HG02973 (cell line): ENCODE data around the gene TIRAP.
"Not testable (repeated sequence)": the region's sequence is repeated elsewhere in the genome, so short reads cannot be mapped to it uniquely, and the experiment has no call there.

Source experiments
- ATAC-seq: cut with Tn5 transposase; IDR thresholded peaks from one replicate; pipeline ENCODE4 v1.9.1; 2021; ENCODE audit warnings: moderate library complexity; ENCODE audit not compliant: unreplicated experiment

TIRAP gene, protein sequence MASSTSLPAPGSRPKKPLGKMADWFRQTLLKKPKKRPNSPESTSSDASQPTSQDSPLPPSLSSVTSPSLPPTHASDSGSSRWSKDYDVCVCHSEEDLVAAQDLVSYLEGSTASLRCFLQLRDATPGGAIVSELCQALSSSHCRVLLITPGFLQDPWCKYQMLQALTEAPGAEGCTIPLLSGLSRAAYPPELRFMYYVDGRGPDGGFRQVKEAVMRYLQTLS

DNA sequence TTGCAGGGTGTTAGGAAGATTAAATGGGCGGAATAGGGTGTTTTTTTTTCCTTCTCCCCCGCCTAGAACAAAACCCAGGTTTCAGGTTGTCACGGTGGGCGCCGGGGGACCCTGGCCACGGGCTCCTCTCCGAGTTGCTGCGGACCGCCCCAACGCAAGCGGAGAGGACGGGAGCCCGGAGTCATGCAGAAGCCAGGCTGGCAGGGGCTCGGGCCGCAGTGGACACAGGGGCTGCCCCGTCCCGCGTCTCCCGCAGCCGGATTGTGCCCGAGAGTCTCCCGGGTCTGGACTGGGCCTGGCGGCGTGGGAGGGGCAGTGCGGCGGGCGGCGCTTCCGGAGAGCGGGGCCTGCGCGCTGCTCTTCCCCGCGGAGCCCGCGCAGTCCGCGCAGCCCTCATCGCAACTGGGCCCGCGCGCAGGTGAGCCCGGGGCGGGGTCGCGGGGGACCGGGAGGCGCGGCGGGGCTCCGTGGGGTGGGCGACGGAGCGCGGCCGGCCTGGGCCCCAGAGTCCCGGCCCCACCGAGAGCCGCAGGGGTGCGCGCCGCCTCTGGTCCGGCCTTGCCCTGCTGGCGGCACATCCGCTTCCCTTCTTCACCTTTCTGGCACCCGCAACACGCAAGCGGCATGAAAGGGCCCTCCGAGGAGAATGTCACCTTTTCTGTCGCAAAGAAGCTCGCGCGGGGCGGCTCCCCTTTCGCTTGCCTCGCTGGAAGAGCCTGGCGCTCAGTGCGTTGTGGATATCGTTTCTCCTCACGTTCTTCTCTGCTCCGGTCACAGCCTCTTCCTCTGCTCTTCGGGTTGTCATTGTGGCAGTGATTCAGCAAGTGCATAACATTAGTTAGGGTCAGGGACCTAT lies at the start of gene TIRAP:
Gene TIRAP, plus strand, starts transcription at position 358 of the 856 bp plus-strand sequence. CDS start 7,802 bp downstream, outside the sequence.
- peak; percentile 44 for ATAC-seq

DNA sequence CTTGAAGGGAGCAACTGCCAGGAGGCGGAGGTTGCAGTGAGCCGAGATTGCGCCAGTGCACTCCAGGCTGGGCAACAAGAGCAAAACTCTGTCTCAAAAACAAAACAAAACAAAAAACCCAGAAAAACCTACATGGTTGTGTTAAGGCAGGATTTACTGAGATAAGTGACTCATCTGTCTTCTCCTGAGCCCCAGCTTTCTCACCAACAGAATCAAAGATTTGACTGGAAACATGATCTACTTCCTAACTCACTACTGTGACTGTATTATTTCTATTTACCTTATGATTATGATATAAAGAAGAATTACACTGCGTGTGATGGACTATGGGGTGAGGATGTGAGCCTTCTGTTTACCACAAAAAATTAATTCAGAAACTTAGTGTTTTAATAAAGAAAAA lies 49.5 kb upstream of the TIRAP start:
- ATAC-seq = no peak

DNA sequence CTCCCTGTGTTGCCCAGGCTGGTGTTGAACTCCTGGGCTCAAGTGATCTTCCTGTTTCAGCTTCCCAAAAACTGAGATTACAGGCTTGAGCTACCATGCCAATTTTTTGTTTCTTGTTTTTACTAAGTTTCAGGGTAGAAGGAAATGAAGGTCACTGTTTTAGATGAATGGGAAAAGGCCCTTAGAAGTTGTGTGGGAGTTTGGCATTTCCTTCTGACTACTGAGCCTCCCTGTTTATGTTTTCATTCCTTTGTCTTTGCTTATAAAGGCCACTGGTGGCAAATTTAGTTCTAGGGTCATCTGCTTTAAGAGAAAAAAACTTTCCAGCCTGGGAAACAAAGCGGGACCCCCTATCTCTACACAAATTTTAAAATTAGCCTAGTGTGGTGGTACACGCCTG lies 36.3 kb upstream of the TIRAP start:
- ATAC-seq = no peak

DNA sequence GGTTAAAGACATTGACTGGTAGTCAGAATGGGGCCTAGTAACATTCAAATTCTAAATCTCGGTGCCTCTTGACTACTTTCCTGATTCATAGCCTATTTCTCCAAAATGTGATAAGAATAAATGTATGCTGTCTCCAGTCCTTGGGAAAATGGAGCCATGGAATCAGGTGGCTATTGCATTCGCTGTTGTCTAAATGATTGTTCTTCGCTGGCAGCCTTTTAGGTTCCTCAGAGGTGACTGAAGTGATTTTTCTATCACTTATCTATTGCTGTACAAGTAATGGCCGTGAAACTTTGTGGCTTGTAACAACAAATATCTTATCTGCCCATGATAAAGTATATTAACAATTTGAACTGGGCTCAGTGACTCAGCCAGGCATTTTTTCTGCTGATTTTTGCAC lies 29.6 kb upstream of the TIRAP start:
- ATAC-seq = no peak

DNA sequence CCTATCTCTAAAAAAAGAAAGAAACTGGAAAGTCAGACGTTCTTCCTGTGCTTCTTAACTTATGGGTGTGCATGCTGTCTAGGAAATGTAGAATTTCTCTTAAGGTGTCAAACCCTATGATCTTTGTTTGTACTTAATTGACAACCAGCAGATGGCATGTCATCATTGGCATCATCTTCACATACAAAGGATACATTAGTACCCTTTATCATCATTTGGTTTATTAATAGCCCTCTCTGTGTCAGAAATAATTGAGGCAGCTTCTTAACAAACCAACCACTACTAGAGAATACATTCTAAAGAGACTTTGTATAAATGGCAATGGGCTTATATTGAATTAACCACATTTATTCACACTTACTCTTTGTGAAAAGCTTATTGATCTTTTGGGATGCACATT lies 28.1 kb upstream of the TIRAP start:
- no peak for ATAC-seq

DNA sequence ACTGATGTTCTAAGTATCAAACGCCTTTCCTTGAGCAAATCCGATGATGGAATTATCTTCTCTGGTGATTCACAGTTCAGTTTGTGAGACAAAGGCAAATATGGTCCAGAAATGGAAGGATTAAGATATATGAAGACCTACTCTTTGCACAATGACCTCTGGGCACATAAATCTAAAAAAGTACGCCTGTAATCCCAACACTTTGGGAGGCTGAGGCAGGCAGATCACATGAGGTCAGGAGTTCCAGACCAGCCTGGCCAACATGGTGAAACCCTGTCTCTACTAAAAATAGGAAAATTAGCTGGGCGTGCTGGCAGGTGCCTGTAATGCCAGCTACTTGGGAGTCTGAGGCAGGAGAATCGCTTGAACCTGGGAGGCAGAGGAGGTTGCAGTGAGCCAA lies 27.4 kb upstream of the TIRAP start:
- not testable (repeated sequence) for ATAC-seq

DNA sequence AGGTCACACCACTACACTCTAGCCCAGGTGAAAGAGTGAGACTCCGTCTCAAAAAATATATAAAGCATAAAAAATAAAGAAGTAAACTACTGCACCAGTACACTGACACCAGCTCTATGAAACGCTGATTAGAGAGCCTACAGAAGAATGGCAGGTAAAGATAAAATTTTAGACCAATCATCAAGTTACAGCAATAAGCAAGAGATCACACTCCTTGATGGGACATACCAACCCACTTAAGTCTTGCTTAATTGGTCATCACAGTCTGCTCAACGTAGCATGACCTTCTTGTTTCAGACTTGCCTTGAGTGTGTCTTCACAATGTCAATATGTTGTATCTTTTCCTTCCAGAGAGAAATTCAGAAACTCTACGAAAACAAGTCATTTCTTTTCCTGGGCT lies 26.7 kb upstream of the TIRAP start:
- ATAC-seq = no peak

DNA sequence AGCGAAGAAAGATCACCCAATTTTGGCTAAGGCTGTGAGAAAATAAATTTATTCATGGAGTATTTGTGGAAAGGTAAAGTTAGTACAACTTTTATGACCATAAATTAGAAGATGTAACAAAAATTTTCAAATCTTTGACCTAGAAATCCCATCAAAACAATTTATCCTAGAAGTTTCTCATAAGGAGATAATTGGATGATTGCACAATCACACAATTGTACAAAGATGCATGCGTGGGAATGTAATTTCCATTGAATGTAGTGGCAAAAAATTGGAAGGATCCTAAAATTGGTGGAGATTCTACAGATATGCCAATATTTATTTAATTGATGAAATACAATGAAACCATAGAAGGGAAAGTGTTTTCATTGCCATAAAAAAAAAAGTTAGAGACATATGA lies 25.7 kb upstream of the TIRAP start:
- no peak for ATAC-seq

DNA sequence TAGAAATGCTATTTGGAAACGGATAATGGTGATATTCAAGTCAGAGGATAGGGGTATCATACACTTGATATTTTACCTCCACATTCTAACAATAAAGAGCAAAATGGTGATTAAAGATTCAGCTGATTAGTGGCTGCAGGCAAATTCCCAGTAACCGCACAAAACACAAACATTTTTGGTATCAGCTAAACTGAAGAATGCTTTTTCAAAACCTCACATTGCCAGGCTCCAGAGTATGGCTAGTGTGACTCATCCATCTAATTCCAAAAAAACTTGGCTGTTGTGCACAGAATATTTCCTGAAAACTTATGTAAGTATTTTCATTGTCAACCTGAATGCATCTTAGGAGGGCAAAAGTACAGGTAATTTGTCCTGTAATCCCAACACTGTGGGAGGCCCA lies 25.1 kb upstream of the TIRAP start:
- no peak for ATAC-seq

DNA sequence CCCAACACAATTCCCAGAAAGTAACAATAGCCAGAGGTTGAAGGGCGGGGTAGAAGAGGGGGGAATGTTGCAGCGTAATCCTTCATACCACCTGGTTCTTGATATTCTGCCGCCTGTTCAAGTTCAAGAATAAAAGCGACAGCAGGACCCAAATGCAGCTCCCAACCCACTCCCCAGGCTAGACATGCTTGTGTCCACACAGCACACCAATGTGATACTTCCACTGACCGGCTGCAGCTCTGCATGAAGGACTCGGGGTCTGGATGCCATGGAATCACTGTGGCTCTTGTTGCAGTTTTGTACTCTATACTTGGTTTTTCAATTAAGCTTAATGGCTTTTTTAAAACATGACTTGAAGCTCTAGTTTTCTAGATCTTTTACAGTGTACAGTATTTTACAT lies 20.7 kb upstream of the TIRAP start:
- ATAC-seq = no peak

DNA sequence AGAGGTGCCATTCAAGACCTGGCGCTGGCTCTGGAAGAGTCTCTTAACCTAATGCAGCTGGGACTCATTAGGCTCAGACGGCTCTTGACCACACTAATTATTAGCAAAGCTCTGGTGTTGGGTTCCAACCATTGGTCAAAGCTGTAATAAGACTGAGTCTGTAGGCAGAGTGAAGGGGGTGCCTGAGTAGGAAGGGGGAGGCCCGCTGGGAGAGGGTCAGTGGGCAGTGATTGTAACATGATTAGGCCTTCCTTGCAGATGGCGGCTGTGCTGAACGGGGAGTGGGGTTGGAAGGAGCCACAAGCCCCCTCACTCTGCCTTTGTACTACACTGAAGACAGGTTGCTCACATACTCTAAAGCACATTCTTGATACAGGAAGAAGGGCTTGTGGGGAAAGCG lies 19.4 kb upstream of the TIRAP start:
- no peak for ATAC-seq

DNA sequence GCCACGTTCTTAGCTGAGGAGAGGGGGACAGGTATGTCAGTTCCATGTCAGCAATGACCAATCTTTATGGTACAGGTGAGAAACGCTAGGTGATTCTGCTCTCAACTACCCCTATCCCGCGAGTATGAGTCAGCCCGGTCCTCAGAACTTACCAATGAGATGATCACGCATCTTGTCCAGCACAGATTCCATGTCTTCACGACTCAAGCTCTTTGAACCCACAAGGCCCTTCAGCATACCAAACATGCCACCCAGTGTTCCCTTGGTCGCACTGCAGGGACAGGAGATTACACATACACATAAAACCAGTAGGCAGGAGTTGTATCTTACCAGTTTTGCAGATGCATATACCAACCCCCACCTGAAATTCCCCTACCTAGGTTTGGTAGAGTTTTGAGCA lies 17.1 kb upstream of the TIRAP start:
- no peak for ATAC-seq

DNA sequence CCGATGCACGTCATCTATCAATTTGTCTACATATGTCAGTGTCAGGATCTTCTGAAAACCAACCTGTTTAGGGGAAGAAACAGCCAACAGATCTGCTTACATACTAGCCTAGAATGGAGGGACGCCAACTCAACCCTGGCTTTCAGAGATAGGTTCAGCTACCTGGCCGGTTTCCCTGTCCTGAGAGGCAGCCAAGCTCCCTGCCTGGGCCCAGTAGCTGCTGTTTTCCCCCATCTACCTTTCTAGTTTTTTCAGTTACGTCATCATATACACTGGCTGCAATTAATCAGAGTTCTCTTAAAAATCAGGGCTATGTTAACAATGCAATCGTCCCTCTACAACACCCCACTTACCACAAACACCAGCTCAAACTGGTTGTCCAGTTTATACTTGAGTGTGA lies 15.2 kb upstream of the TIRAP start:
- ATAC-seq = no peak

DNA sequence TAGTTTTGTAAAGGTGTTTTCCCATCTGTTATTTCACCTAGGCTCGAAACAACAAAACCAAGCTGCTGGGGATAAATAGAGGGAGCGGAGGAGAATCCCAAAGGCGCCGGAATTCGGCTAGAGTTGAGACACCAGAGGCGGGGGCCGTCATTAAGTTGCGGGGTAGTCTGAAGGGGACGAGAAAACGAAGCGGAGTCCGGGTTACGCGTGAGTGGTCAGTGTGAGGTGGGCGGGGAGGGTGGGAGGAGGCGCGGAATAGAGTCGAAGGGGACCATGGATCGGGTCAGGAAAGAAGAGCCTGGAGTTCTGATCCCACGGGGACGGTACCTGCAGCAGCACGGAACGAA lies 14.6 kb upstream of the TIRAP start:
- no peak for ATAC-seq

DNA sequence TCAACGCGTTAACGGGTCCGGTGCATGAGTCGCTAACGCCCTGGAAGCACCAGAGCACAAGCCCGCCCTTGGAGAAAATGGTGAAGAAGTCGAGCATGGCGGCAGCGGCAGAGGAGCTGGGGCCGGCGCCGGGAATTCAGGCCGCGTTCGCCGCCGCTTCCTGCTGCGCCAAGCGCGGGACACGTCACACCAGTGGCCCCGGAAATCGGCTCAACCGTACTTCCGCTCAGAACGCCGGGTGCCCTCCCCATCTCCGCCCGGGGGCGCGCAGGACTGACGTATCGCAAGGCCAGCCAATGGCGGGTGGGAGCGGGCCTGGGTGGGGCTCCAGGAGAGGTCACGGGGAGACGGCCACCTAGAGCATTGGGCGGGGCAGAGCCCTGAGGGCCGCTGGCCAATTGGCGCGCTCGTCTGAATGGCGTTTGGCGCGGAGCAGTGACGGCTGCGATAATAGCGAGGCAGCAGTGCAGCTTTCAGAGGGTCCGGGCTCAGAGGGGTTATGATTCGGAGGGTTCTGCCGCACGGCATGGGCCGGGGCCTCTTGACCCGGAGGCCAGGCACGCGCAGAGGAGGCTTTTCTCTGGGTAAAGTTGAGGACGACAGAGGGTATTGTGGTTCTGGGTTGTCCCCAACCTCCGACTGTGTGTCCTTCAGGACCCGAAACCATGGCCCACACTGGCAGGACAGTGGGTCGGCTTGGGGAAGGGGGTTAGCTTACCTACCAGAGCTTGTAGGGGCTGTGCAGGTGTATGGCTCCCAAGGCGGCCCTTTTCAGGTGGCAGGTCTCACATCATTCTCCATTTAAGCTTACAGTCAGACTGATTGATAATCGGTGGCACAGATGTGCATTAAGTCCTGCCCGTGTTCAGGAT lies 13.9 kb upstream of the TIRAP start, which contains the start of the genes FOXRED1 and SRPRA:
Gene FOXRED1, plus strand, starts transcription at position 447 of the 872 bp plus-strand sequence. Its CDS starts 53 bp downstream, at position 500.
Gene SRPRA, minus strand, starts transcription at position 188 of the 872 bp plus-strand sequence. Its CDS starts 91 bp downstream, at position 97.
- peak; percentile 99 for ATAC-seq

DNA sequence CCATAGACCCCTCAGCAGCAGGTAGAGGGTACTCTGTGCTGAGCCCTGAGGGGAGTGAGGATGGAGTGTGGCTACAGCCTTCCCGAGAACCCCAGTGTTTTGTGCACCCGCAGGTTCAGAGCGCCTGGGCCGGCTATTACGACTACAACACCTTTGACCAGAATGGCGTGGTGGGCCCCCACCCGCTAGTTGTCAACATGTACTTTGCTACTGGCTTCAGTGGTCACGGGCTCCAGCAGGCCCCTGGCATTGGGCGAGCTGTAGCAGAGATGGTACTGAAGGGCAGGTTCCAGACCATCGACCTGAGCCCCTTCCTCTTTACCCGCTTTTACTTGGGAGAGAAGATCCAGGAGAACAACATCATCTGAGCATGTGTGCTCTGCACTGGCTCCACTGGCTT lies 5.6 kb upstream of the TIRAP start:
- no peak for ATAC-seq

DNA sequence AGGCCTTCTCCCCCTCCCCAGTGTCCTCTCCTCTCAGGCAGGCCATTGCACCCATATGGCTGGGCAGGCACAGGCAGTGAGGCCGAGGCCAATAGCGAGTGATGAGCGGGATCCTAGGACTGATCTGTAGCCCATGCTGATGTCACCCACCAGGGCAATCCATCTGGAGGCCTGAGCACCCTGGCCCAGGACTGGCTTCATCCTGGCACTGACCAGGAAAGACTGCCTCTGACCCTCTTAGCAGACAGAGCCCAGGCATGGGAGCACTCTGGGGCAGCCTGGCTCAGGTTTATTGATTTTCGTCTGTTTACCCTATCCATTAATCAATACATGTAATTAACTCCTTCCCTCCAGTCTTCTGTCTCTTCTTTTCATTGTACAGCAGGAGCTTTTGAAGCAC lies 5.1 kb upstream of the TIRAP start:
- ATAC-seq = no peak

DNA sequence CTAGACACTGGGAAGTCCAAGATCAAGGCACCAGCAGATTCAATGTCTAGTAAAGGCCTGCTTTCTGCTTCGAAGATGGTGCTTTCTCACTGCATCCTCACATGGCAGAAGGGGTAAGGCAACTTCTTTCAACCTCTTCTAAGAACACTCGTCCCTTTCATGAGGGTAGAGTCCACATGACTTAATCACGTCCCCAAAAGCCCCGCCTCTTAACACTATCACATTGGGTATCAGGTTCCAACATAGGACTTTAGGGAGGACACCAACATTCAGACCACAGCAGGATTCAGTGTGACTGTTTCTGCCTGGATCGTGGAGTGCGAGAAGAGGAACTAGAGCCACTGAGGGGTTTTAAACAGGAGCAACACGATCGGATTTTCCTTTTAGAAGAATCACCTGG lies 3.7 kb upstream of the TIRAP start:
- ATAC-seq = no peak

DNA sequence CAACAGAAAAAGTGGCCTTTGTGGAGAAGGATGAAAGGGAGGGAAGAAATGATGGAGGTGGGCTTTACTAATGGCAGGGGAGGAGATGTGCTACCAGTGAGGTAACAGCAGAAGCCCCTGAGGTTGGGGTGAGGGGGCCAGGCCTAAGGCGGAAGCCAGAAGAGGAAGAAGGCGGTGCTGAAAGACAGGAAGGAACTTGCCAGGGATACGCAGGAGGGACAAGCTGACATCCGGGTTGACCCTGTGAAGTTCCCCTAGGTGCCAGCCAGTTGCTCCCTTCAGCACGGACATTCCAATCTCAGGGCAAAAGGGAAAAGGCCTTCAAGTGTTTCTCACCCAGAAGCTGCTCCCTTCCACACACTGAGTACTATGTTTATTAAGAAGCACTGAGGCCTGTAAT lies 2.3 kb upstream of the TIRAP start:
- ATAC-seq = no peak

DNA sequence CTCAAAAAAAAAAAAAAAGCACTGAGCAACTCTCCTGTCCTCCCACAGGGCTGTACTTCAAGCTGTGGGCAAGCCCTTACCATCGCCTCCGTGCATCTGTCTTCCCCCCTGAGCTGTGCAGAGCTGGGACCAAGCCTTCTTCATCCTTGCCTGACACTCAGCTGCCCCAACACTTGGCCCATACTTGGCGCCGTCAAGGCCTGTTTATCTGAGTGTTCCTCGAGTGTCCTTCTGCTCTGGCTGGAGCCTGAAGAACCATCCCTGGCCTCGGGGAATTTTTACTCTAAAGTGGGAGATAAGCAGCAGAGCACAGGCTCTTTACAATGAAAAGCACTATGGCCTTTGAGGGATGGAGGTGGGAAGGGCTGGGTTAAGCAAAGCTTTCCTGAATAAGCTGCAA lies 1.6 kb upstream of the TIRAP start:
- ATAC-seq = no peak

DNA sequence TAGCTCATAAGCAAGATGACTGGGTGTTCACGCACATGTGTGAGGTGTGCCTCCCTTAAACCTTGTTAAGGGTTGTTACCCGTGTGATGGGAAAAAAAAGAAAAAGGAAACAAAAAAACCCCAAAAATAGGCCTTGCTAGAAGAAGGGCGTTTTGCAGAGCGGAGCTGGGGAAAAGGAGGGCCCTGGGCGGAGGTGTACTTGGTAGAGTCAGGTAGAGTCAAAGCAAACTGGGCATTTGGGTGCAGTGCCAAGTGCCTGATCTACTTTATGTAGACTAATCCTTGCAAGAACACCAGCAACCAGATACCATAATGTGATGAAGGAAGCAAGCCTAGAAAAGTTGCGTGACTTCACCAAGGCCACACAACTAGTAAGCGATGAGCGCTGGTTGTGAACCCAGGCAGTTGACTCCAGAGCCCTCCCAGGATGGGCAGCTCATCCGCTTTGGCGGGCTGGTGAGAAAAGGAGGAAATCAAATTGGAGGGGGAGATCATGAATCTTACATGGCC lies 1.2 kb upstream of the TIRAP start:
- no peak for ATAC-seq
